Activated CD4-positive, alpha-beta T cell treated with anti-CD3 and anti-CD28 coated beads, Interleukin-10, Interleukin-2, amounts not matched to agents 100 ng/mL and 50 ng/mL, durations not matched to agents 16 hours and 8 hours (primary cell): ENCODE data around the gene FABP2.
A peak's percentile ranks its signal among the peaks of the same experiment; 100 is the strongest.
"Not testable (repeated sequence)": the region's sequence is repeated elsewhere in the genome, so short reads cannot be mapped to it uniquely, and the experiment has no call there.

Experiments used
- DNase-seq: peaks from one replicate; pipeline ENCODE4 v3.0.0-alpha.2; 2020

The FABP2 gene

GRCh38 chr4:119307606-119308005 lies 14.3 kb downstream of the FABP2 start:
- no peak for DNase-seq

GRCh38 chr4:119304431-119304830 lies 17.5 kb downstream of the FABP2 start:
- DNase-seq, result no peak

- DNase-seq, result no peak
Observed at GRCh38 chr4:119303587-119304305, 18.2 kb downstream of the FABP2 start.

- DNase-seq, result no peak
Observed at GRCh38 chr4:119302073-119302832, 19.7 kb downstream of the FABP2 start.

- peak; percentile 96 for DNase-seq
Observed at GRCh38 chr4:119300101-119300978, 21.6 kb downstream of the FABP2 start.

GRCh38 chr4:119299741-119300100 lies 22.2 kb downstream of the FABP2 start:
- DNase-seq, result no peak

GRCh38 chr4:119299260-119299671 lies 22.7 kb downstream of the FABP2 start:
- DNase-seq, result peak; percentile 24

- no peak for DNase-seq
Observed at GRCh38 chr4:119297795-119298194, 24.1 kb downstream of the FABP2 start.

- no peak for DNase-seq
Observed at GRCh38 chr4:119296356-119296755, 25.6 kb downstream of the FABP2 start.

GRCh38 chr4:119290598-119290997 lies 31.3 kb downstream of the FABP2 start:
- DNase-seq, result no peak

GRCh38 chr4:119289313-119289712 lies 32.6 kb downstream of the FABP2 start:
- no peak for DNase-seq

- peak; percentile 41 for DNase-seq
Observed at GRCh38 chr4:119286377-119287002, 35.4 kb downstream of the FABP2 start.

- DNase-seq, result peak; percentile 17
Observed at GRCh38 chr4:119284876-119285780, 36.8 kb downstream of the FABP2 start.

- no peak for DNase-seq
Observed at GRCh38 chr4:119281393-119281792, 40.5 kb downstream of the FABP2 start.

- not testable (repeated sequence) for DNase-seq
Observed at GRCh38 chr4:119279945-119280344, 42.0 kb downstream of the FABP2 start.

- DNase-seq, result not testable (repeated sequence)
Observed at GRCh38 chr4:119279541-119279940, 42.4 kb downstream of the FABP2 start.

GRCh38 chr4:119271361-119272085 lies 50.4 kb downstream of the FABP2 start:
- DNase-seq, result no peak

GRCh38 chr4:119268466-119268865 lies 53.5 kb downstream of the FABP2 start:
- DNase-seq, result no peak
